OCI-LY1 (cell line): ENCODE results near the gene NUMA1.

Experiments used
- H2AFZ ChIP-seq: fragments of 200-600 bp; sonication (generic), shearing (Covaris generic); 2 replicates; pipeline ENCODE4 v1.6.0; 2014; ENCODE audit warnings: antibody characterized with exemption, mild to moderate bottlenecking, low read length
- H3F3A ChIP-seq: fragments of 200-600 bp; sonication (generic), shearing (Covaris generic); 2 replicates; pipeline ENCODE4 v1.6.0; 2014; ENCODE audit warnings: mild to moderate bottlenecking, antibody characterized with exemption, low read length, moderate library complexity; ENCODE audit not compliant: insufficient read depth
- H3K27ac ChIP-seq: fragments of 200-600 bp; sonication (generic); 2 replicates; pipeline ENCODE4 v1.5.1; 2014; ENCODE audit warnings: low read length, mixed run types, mild to moderate bottlenecking, low read depth; ENCODE audit not compliant: poor library complexity, severe bottlenecking
- H3K27me3 ChIP-seq: fragments of 200-600 bp; sonication (generic); 2 replicates; pipeline ENCODE4 v1.6.0; 2014; ENCODE audit warnings: antibody characterized with exemption, mild to moderate bottlenecking, low read length, moderate library complexity; ENCODE audit not compliant: insufficient read depth
- H3K36me3 ChIP-seq: fragments of 200-600 bp; sonication (generic); 2 replicates; pipeline ENCODE4 v1.6.1; 2014; ENCODE audit warnings: mild to moderate bottlenecking, antibody characterized with exemption, low read length, moderate library complexity, mixed read lengths; ENCODE audit not compliant: insufficient read depth
- H3K4me1 ChIP-seq: fragments of 200-600 bp; sonication (generic); 2 replicates; pipeline ENCODE4 v1.5.1; 2014; ENCODE audit warnings: mild to moderate bottlenecking, low read length, moderate library complexity; ENCODE audit not compliant: insufficient read depth, severe bottlenecking
- H3K4me2 ChIP-seq: fragments of 200-600 bp; sonication (generic), shearing (Covaris generic); 2 replicates; pipeline ENCODE4 v1.6.1; 2014; ENCODE audit warnings: low read length
- H3K4me3 ChIP-seq: fragments of 200-600 bp; sonication (generic); 2 replicates; pipeline ENCODE4 v1.5.1; 2014; ENCODE audit warnings: low read length, low read depth, mild to moderate bottlenecking, mixed read lengths; ENCODE audit not compliant: poor library complexity, severe bottlenecking
- H3K79me2 ChIP-seq: fragments of 200-600 bp; shearing (Covaris generic); 2 replicates; pipeline ENCODE4 v1.6.1; 2016; ENCODE audit warnings: mixed run types, low read length, mixed read lengths; ENCODE audit not compliant: insufficient read depth
- H3K9ac ChIP-seq: fragments of 200-600 bp; sonication (generic), shearing (Covaris generic); 2 replicates; pipeline ENCODE4 v1.6.1; 2014; ENCODE audit warnings: mild to moderate bottlenecking, low read length, mixed read lengths
- H3K9me2 ChIP-seq: fragments of 200-600 bp; sonication (generic), shearing (Covaris generic); 2 replicates; pipeline ENCODE4 v1.6.1; 2014; ENCODE audit warnings: low read depth, mild to moderate bottlenecking, low read length, mixed read lengths
- H3K9me3 ChIP-seq: fragments of 200-600 bp; shearing (Covaris generic); 2 replicates; pipeline ENCODE4 v1.6.1; 2014; ENCODE audit warnings: low read length, mixed read lengths
- H4K20me1 ChIP-seq: fragments of 200-600 bp; sonication (generic), shearing (Covaris generic); 2 replicates; pipeline ENCODE4 v1.6.0; 2016; ENCODE audit warnings: mild to moderate bottlenecking, low read length; ENCODE audit not compliant: insufficient read depth
- CTCF ChIP-seq: fragments of 200-600 bp; sonication (generic), shearing (Covaris generic); IDR thresholded peaks from 2 replicates; pipeline ENCODE4 v1.5.1; 2017; ENCODE audit warnings: mild to moderate bottlenecking, antibody characterized with exemption, low read length, moderate library complexity, mixed read lengths
- EZH2 ChIP-seq: fragments of 200-600 bp; sonication (generic), shearing (Covaris generic); IDR thresholded peaks from 2 replicates; pipeline ENCODE4 v1.8.0; 2017; ENCODE audit warnings: borderline replicate concordance, mixed run types, mild to moderate bottlenecking, antibody characterized with exemption, low read length, moderate library complexity, mixed read lengths

NUMA1 gene

GRCh38 chr11:72013765-72014711, 66.3 kb downstream of the NUMA1 start:
- H3K36me3 ChIP-seq: peaks cover 97% of the 10 kb centered on the region

GRCh38 chr11:72012897-72013721, 67.2 kb downstream of the NUMA1 start:
- Histone ChIP-seq H3K4me2 (no peak overlapping the region), H3K36me3 (peaks cover 96% of the 10 kb centered on the region)

More at GRCh38 chr11:72013765-72014711, 66.3 kb downstream of the NUMA1 start:
- Histone ChIP-seq H3K27me3 (no peaks in the 10 kb centered on the region), H3K4me1 (no peaks in the 10 kb centered on the region), H3K4me3 (no peak overlapping the region), H2AFZ (no peak overlapping the region), H3K9me3 (no peaks in the 10 kb centered on the region), H3K4me2 (no peak overlapping the region), H3K9ac (no peak overlapping the region), H3K27ac (no peak overlapping the region), H4K20me1 (no peaks in the 10 kb centered on the region), H3K9me2 (no peaks in the 10 kb centered on the region), H3F3A (no peaks in the 10 kb centered on the region), H3K79me2 (no peaks in the 10 kb centered on the region)
- TF ChIP-seq EZH2: no peak
- TF ChIP-seq CTCF: no peak

More at GRCh38 chr11:72012897-72013721, 67.2 kb downstream of the NUMA1 start:
- Histone ChIP-seq H2AFZ (no peak overlapping the region), H3K9ac (no peak overlapping the region), H3K4me1 (no peaks in the 10 kb centered on the region), H3K4me3 (no peak overlapping the region), H3K9me2 (no peaks in the 10 kb centered on the region), H4K20me1 (no peaks in the 10 kb centered on the region), H3K27ac (no peak overlapping the region), H3K9me3 (no peaks in the 10 kb centered on the region), H3F3A (no peaks in the 10 kb centered on the region), H3K27me3 (no peaks in the 10 kb centered on the region), H3K79me2 (no peaks in the 10 kb centered on the region)
- TF ChIP-seq EZH2 (no peak), CTCF (no peak)
